ENCODE results near the gene PLEKHA3. TPM values are rescaled to one million over a fixed set of nuclear protein-coding genes. Genes with fewer than 3 reads are reported as not detected.

Gene PLEKHA3
- total and polyA plus RNA-seq, 9 of the 15 experiments (the other 6 are each of a cell fraction or from before 2014, with no cell fraction given) = 2.3 to 23.4 (median 10.5) TPM

DNA sequence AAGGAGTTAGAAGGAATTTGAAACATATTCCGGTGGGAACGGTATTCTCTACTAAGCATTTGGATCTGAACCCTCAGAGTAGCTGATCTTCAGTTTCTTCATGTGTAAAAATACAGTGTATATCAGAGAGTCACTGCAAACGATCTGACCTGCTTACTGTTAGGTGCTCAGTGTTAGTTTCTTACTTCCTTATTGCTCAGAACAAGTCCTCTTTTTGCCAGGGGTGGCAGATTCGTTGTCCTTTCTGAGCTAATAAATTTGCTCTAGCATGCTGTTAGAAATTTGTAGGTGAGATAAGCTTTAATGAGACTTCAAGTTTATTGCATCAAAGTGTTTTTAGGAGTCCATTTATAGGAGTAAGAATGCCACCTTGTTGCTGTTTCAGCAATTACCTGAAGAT is 15.8 kb downstream of the PLEKHA3 start:
- Histone ChIP-seq H3K9me3 (replicated peaks; ENCODE audit: control insufficient read depth, insufficient read depth, low read depth, low read length) (no peaks in the 10 kb centered on the region), H4K20me1 (replicated peaks; ENCODE audit: control insufficient read depth, insufficient read depth, low read length) (no peaks in the 10 kb centered on the region), H3K79me2 (ENCODE audit: control insufficient read depth, insufficient read depth, low read length) (no peaks in the 10 kb centered on the region), H3K9me1 (ENCODE audit: control insufficient read depth, insufficient read depth, low read length) (no peaks in the 10 kb centered on the region), H3K27me3 (ENCODE audit: control insufficient read depth in 2 of 2, insufficient read depth in 2 of 2, low read length in 2 of 2) (no peaks in the 10 kb centered on the region), H3K4me1 (replicated peaks in 1 of 2; ENCODE audit: control insufficient read depth in 2 of 2, insufficient read depth in 2 of 2, low read length in 2 of 2) (peaks cover 0 to 11% of the 10 kb centered on the region in 2 experiments; a peak in 2 of 5 replicates), H3K4me3 (no peak overlapping the region), H3K27ac (ENCODE audit: extremely low read depth, low read depth, low read length) (no peak overlapping the region), H3K4me2 (ENCODE audit: insufficient read depth, low read length) (no peak overlapping the region), H3K36me3 (ENCODE audit: control insufficient read depth, insufficient read depth, low read length) (peaks cover 72% of the 10 kb centered on the region), H3K9ac (ENCODE audit: insufficient read depth in 1 of 2, low read depth in 2 of 2, low read length in 2 of 2) (no peak overlapping the region), H2AFZ (ENCODE audit: low read depth, low read length) (no peak overlapping the region)
- ATAC-seq (no peak), FAIRE-seq (no peak), DNase-seq (ENCODE audit: extremely low read depth in 1 of 4, low spot score in 3 of 4) (no peak)
- WGBS (ENCODE audit: insufficient coverage, low coverage, missing lambda C conversion rate) = 69% methylated on average over 4 of the region's 4 CpGs
- CTCF ChIA-PET (ENCODE audit: low intra/inter-chr PET ratio) = interaction anchor here (1.2 kb wide), 1 partner anchor 13 kb away, joined by 4 read pairs; no protein-coding TSS in a partner anchor
- POLR2A ChIA-PET = interaction anchor here (0.6 to 1.3 kb wide), 7 partner anchors 9 to 510 kb away, joined by 3 to 7 read pairs (median 3); no protein-coding TSS in a partner anchor
- TF ChIP-seq C11orf30 (IDR thresholded peaks at IDR 0.05; ENCODE audit: low read depth) (peak; percentile 29; the same call in 1 of the 2 replicates), GTF2F1 (IDR thresholded peaks at IDR 0.05; ENCODE audit: low read depth, low read length) (no peak), MAFG (tag; conservative IDR thresholded peaks at IDR 0.05) (0 out of 2 replicates have a peak, but pooled peaks have one; percentile 16)
- BruUV-seq (replicated peaks) = no TSS peak
- intact Hi-C loops (cut with micrococcal nuclease) (no loop called here), in situ Hi-C loops (cut with MboI) (no loop called here)

GRCh38 chr2:178498137-178498536 is 17.9 kb downstream of the PLEKHA3 start:
- Histone ChIP-seq H3K4me2 (ENCODE audit: insufficient read depth, low read length) (peak overlapping the region; percentile 44), H3K9me1 (ENCODE audit: control insufficient read depth, insufficient read depth, low read length) (no peaks in the 10 kb centered on the region), H3K79me2 (ENCODE audit: control insufficient read depth, insufficient read depth, low read length) (no peaks in the 10 kb centered on the region), H3K27ac (ENCODE audit: extremely low read depth, low read depth, low read length) (peak overlapping the region; percentile 6; the same call in 1 of the 3 replicates), H4K20me1 (replicated peaks; ENCODE audit: control insufficient read depth, insufficient read depth, low read length) (no peaks in the 10 kb centered on the region), H3K9me3 (replicated peaks; ENCODE audit: control insufficient read depth, insufficient read depth, low read depth, low read length) (no peaks in the 10 kb centered on the region), H3K4me1 (replicated peaks in 1 of 2; ENCODE audit: control insufficient read depth in 2 of 2, insufficient read depth in 2 of 2, low read length in 2 of 2) (peaks cover 0 to 8% of the 10 kb centered on the region in 2 experiments; a peak in 2 of 5 replicates), H3K4me3 (no peak overlapping the region), H3K9ac (ENCODE audit: insufficient read depth in 1 of 2, low read depth in 2 of 2, low read length in 2 of 2) (no peak overlapping the region; a peak in 1 of 4 replicates), H3K27me3 (ENCODE audit: control insufficient read depth in 2 of 2, insufficient read depth in 2 of 2, low read length in 2 of 2) (no peaks in the 10 kb centered on the region), H2AFZ (ENCODE audit: low read depth, low read length) (no peak overlapping the region), H3K36me3 (ENCODE audit: control insufficient read depth, insufficient read depth, low read length) (peaks cover 79% of the 10 kb centered on the region)
- ChIA-PET POLR2A (no interaction called here), CTCF (ENCODE audit: low intra/inter-chr PET ratio) (no interaction called here)
- in situ Hi-C loops (cut with MboI) (no loop called here), intact Hi-C loops (cut with micrococcal nuclease) (no loop called here)
- ATAC-seq (peak; percentile 83), FAIRE-seq (peak; percentile 68), DNase-seq (ENCODE audit: extremely low read depth in 1 of 4, low spot score in 3 of 4) (peak; percentile 21 to 70 (median 52))
- no TSS peak for BruUV-seq (replicated peaks)
- peak in 1 of 2 experiments; percentile 59; a peak in 2 of 4 replicates for TF ChIP-seq SRF (CRISPR knock-in tag; IDR thresholded peaks at IDR 0.05)
- TF ChIP-seq TEAD4 (IDR thresholded peaks at IDR 0.05; ENCODE audit: low read length) = peak; percentile 87
- no peak for TF ChIP-seq TEAD4 (CRISPR knock-in tag; IDR thresholded peaks at IDR 0.05; ENCODE audit: borderline replicate concordance)
- peak; percentile 87 for TF ChIP-seq ARID1B (IDR thresholded peaks at IDR 0.05)
- peak; percentile 84 for TF ChIP-seq DPF2 (IDR thresholded peaks at IDR 0.05)
- peak; percentile 40; the same call in 1 of the 2 replicates for TF ChIP-seq SOX6 (IDR thresholded peaks at IDR 0.05)
- TF ChIP-seq JUND (IDR thresholded peaks at IDR 0.05; ENCODE audit: borderline replicate concordance, low read depth, low read length) = peak; percentile 62; the same call in 1 of the 2 replicates
- TF ChIP-seq JUND (tag; IDR thresholded peaks at IDR 0.05; ENCODE audit: borderline replicate concordance, low read depth, low read length) = peak; percentile 53; the same call in 1 of the 3 replicates
- TF ChIP-seq EP300 (IDR thresholded peaks at IDR 0.05; ENCODE audit: low read length) = peak; percentile 74
- TF ChIP-seq SAFB2 (IDR thresholded peaks at IDR 0.05; ENCODE audit: borderline replicate concordance, low read depth, low read length, severe bottlenecking) = no peak
- TF ChIP-seq NR2F6 (CRISPR knock-in tag; IDR thresholded peaks at IDR 0.05) = no peak
- TF ChIP-seq ATF3 (IDR thresholded peaks at IDR 0.05) = peak; percentile 67
- TF ChIP-seq ATF3 (CRISPR knock-in tag; conservative IDR thresholded peaks at IDR 0.05) = no peak
